OCI-LY7 (cell line): Measurements from ENCODE around the gene ATP5F1B. TPM values are rescaled to one million over a fixed set of nuclear protein-coding genes. Genes with fewer than 3 reads are reported as not detected.

Experiments
- Bru-seq: library from RNA; stranded (reverse); fragments of 400-500 nt; gene quantifications from one replicate; lab custom pipeline; 2021; lab: Mats Ljungman, UMichigan
- BruChase-seq, 2 experiments: library from RNA; stranded (reverse); fragments of 400-500 nt; gene quantifications; one replicate each; lab custom pipeline; 2021; lab: Mats Ljungman, UMichigan
- BruUV-seq: library from RNA; stranded (reverse); fragments of 400-500 nt; replicated peaks from 2 replicates; lab custom pipeline; 2021; lab: Mats Ljungman, UMichigan
- CTCF ChIA-PET: fragments of 300-600 bp; sonication (Branson Sonifier 250); formaldehyde crosslinking; loops from one replicate; lab custom pipeline; 2022; ENCODE audit warnings: antibody characterized with exemption; ENCODE audit not compliant: unreplicated experiment; lab: Charles Lee
- POLR2A ChIA-PET: fragments of 300-600 bp; sonication (Branson Sonifier 250); formaldehyde crosslinking; loops from one replicate; lab custom pipeline; 2022; ENCODE audit warnings: antibody characterized with exemption; lab: Charles Lee
- DNase-seq: peaks from one replicate; pipeline ENCODE4 v3.0.0-alpha.2; 2015; ENCODE audit warnings: low spot score
- H2AFZ ChIP-seq: fragments of 200-600 bp; sonication (generic), shearing (Covaris generic); 2 replicates; pipeline ENCODE4 v1.6.1; 2014; ENCODE audit warnings: mild to moderate bottlenecking, antibody characterized with exemption, low read length, moderate library complexity
- H3K27ac ChIP-seq: fragments of 200-600 bp; sonication (generic); 2 replicates; pipeline ENCODE4 v1.5.1; 2014; ENCODE audit warnings: mixed run types, low read depth, mild to moderate bottlenecking, moderate library complexity, low read length, inconsistent platforms; ENCODE audit not compliant: poor library complexity, severe bottlenecking
- H3K36me3 ChIP-seq: fragments of 200-600 bp; sonication (generic); 2 replicates; pipeline ENCODE4 v1.6.1; 2014; ENCODE audit warnings: mild to moderate bottlenecking, antibody characterized with exemption, low read length, moderate library complexity, mixed read lengths; ENCODE audit not compliant: insufficient read depth
- H3K4me1 ChIP-seq: fragments of 200-600 bp; sonication (generic); 2 replicates; pipeline ENCODE4 v1.5.1; 2014; ENCODE audit warnings: mild to moderate bottlenecking, low read length; ENCODE audit not compliant: insufficient read depth, poor library complexity, severe bottlenecking
- H3K4me2 ChIP-seq: fragments of 200-600 bp; sonication (generic); 2 replicates; pipeline ENCODE4 v1.6.1; 2014; ENCODE audit warnings: mild to moderate bottlenecking, low read length
- H3K4me3 ChIP-seq: fragments of 200-600 bp; sonication (generic); 2 replicates; pipeline ENCODE4 v1.5.1; 2014; ENCODE audit warnings: mild to moderate bottlenecking, low read depth, low read length; ENCODE audit not compliant: poor library complexity, severe bottlenecking
- H3K79me2 ChIP-seq: fragments of 200-600 bp; sonication (generic); 2 replicates; pipeline ENCODE4 v1.6.1; 2016; ENCODE audit warnings: low read depth, mild to moderate bottlenecking, low read length, moderate library complexity, mixed read lengths; ENCODE audit not compliant: insufficient read depth
- H3K9me2 ChIP-seq: fragments of 200-600 bp; sonication (generic); 2 replicates; pipeline ENCODE4 v1.6.1; 2016; ENCODE audit warnings: mild to moderate bottlenecking, low read length, mixed read lengths; ENCODE audit not compliant: insufficient read depth
- H3K9me3 ChIP-seq: fragments of 200-600 bp; sonication (generic); 2 replicates; pipeline ENCODE4 v1.6.1; 2014; ENCODE audit warnings: mild to moderate bottlenecking, mixed run types, low read length, mixed read lengths
- H4K20me1 ChIP-seq: fragments of 200-600 bp; sonication (generic); 2 replicates; pipeline ENCODE4 v1.6.1; 2014; ENCODE audit warnings: mild to moderate bottlenecking, antibody characterized with exemption, low read length, moderate library complexity, mixed read lengths; ENCODE audit not compliant: insufficient read depth
- CTCF ChIP-seq: fragments of 200-600 bp; sonication (generic); conservative IDR thresholded peaks from 2 replicates; pipeline ENCODE4 v1.5.1; 2014; ENCODE audit warnings: mild to moderate bottlenecking, antibody characterized with exemption, low read length, moderate library complexity, mixed read lengths
- EZH2phosphoT487 ChIP-seq: fragments of 200-600 bp; sonication (generic); IDR thresholded peaks from 2 replicates; pipeline ENCODE4 v1.6.1; 2018; ENCODE audit warnings: low read depth, borderline replicate concordance, mild to moderate bottlenecking, mixed run types, antibody characterized with exemption, low read length, moderate library complexity, mixed read lengths
- intact Hi-C: fragments of 100-400 bp; cut with micrococcal nuclease; formaldehyde crosslinking; loops from one replicate; pipeline ENCODE4 v1.10.0; 2022; ENCODE audit not compliant: unreplicated experiment
- long read RNA-seq: library from polyadenylated mRNA; stranded (forward); transcript quantifications from one replicate; pipeline ENCODE4 v2.0.0, GENCODE V29; 2022
- total RNA-seq, 2 experiments: library from RNA; depleted of rRNA in 1 of 2; stranded (reverse); fragments of >200 nt in 1 of 2; shearing (Covaris generic) in 1 of 2; gene quantifications; 2 replicates each; pipeline ENCODE4 v1.2.3, GENCODE V29; 2014 to 2022

ATP5F1B gene
- total RNA-seq (2014; rRNA removed; shearing (Covaris generic)), result 348 and 385 TPM in 2 replicates
- total RNA-seq (2022), result 732 and 737 TPM in 2 replicates
- percentile 98 among the genes with signal in this experiment for Bru-seq, nascent RNA
- percentile 100 among the genes with signal in this experiment for BruChase-seq, experiment 1, labeled RNA remaining after a 6-hour chase
- percentile 99 among the genes with signal in this experiment for BruChase-seq, experiment 2, labeled RNA remaining after a 2-hour chase
- long read RNA-seq, transcript ATP5F1B-208 (2 exons, 457 nt), result minor isoform, 10 of 799 reads
- long read RNA-seq, transcript ATP5F1B-201 (10 exons, 1,839 nt), result major isoform, 688 of 799 reads
- long read RNA-seq, partial matches to known transcripts, result 51 of 799 reads
- long read RNA-seq, other reads (novel, unspliced or antisense), result 50 of 799 reads

DNA sequence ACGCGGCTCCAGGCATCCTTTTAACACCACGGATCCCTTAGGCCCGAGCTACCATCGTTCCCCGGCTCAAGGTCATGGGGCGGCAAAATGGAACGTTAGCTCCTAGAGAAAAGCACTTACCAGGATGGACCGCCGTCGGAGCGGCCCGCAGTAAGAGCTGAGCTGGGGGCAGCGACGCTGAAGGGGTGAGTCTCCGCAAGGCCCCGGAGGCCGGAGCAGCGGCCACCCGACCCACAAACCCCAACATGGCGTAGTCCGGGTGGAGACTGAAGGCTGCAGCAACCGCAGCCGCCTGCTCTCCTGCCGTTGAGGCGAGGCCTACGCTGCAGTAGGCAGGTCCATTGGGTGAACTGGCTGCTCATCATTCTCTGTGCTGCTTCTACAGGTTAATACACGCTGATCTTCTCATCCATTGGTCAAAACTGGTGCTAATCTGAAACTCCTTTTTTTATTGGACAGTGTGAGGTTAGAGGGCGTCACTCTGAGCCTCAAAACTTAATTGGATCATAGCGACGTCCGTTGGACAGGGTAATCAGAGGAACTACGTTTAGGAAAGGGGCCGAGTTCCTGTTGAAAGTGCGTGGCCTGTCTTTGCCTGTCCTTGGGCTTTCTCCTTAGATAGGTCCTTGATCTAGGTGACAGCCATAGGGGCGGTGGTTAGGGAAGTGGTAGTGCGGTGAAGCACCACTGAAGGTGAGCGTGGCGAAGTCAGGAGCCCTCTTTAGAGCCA, at the start of gene ATP5F1B:
Gene ATP5F1B, minus strand, starts transcription at position 268 of the 730 bp plus-strand sequence. Its CDS starts 21 bp downstream, at position 247.
- POLR2A ChIA-PET, result interaction anchor here (0.6 to 3.7 kb wide), 10 partner anchors 10 to 466 kb away, joined by 3 to 26 read pairs (median 4); partner anchors contain the start of genes BAZ2A and NACA
- Histone ChIP-seq H3K27ac (peak within 1 kb of the TSS; percentile 81), H3K36me3 (peaks cover 47% of the 10 kb centered on the region), H3K9me3 (no peaks in the 10 kb centered on the region), H2AFZ (peak within 1 kb of the TSS; percentile 86), H3K4me1 (peaks cover 22% of the 10 kb centered on the region), H4K20me1 (peaks cover 25% of the 10 kb centered on the region), H3K9me2 (no peaks in the 10 kb centered on the region), H3K4me3 (peak within 1 kb of the TSS; percentile 88), H3K79me2 (peaks cover 49% of the 10 kb centered on the region), H3K4me2 (peak within 1 kb of the TSS; percentile 97)
- peak; percentile 99 for DNase-seq
- BruUV-seq, result no TSS peak
- no peak for TF ChIP-seq EZH2phosphoT487
- TF ChIP-seq CTCF, result no peak
- CTCF ChIA-PET, result interaction anchor here (0.5 to 2.7 kb wide), 4 partner anchors 9 to 424 kb away, joined by 3 to 22 read pairs (median 3); no protein-coding TSS in a partner anchor
- intact Hi-C loops, result loop anchor here (2.0 kb wide), 2 partner anchors 43 to 79 kb away; partner anchors contain the start of genes NACA and PTGES3

GRCh38 chr12:56694161-56694560, 48.4 kb upstream of the ATP5F1B start:
- no peak overlapping the region for H3K27ac ChIP-seq
- no peak overlapping the region for H2AFZ ChIP-seq
- no peak overlapping the region for H3K4me2 ChIP-seq
- H3K79me2 ChIP-seq, result peaks cover 3% of the 10 kb centered on the region; the same call in 1 of the 2 replicates
- peaks cover 12% of the 10 kb centered on the region for H3K4me1 ChIP-seq
- ChIA-PET CTCF (no interaction called here), POLR2A (interaction anchor here (0.7 kb wide), 1 partner anchor 716 kb away, joined by 6 read pairs; no protein-coding TSS in a partner anchor)
- no peak for TF ChIP-seq EZH2phosphoT487
- no peak for TF ChIP-seq CTCF
- intact Hi-C loops, result no loop called here
- no peak overlapping the region for H3K4me3 ChIP-seq
- no peaks in the 10 kb centered on the region for H3K9me2 ChIP-seq
- DNase-seq, result no peak
- no TSS peak for BruUV-seq
- no peaks in the 10 kb centered on the region for H3K36me3 ChIP-seq
- H3K9me3 ChIP-seq, result no peaks in the 10 kb centered on the region
- H4K20me1 ChIP-seq, result no peaks in the 10 kb centered on the region
